ENCODE results near the gene PSMG3. TPM values are rescaled to one million over a fixed set of nuclear protein-coding genes. Genes with fewer than 3 reads are reported as not detected.

Gene PSMG3
- total RNA-seq, result 13.5 and 17.2 TPM in 2 replicates

DNA sequence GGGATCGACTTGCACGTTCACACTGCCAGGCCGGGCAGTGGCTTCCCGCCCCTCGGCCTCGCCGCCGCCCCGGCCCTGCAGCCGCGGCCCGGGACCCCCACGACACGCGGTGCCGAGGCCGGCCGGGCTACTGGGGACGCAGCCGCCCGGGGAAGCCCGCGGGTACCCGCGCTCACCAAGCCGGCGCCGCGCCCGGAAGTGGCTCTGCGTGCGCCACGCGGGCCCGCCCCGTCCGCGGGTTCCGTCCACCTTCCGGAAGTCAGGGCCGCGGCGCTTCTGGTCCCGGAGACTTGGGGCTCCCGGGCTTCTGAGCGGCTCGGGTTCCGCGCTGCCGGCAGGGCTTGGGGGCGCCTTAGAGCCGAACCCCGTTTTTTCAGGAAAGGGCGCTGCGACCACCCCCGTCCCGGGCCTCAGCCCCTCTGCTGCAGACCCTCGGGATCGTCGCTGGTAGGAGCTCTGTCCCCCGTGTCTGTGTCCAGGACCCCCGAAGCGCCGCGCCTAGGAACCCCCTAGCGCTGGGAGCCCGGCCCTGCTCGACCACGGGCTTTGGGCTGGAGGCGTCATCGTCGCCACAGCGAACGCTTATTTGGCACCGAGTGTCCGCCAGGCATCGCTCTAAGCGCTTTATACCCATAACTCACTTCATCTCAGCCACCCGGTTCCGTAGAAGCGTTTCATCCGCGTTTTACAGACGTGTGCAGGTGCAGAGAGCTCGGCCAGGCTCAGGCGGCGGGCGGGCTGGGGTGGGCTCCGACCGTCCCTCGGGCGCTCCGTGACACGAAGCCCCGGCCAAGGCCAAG lies at the start of gene PSMG3:
PSMG3 (minus strand) TSS at position 200 of the 800 bp plus-strand sequence. CDS start 693 bp downstream, outside the sequence.

GRCh38 chr7:1555813-1556543 lies 13.9 kb downstream of the PSMG3 start, which contains the start of gene TMEM184A:
TMEM184A (minus strand) TSS chr7:1556205; CDS start chr7:1555484, 721 bp downstream.

Other genes starting within 250 kb of the PSMG3 start
- 21.1 and 31.0 TPM in 2 replicates for gene MICALL2, start 110.6 kb downstream of the PSMG3 start, total RNA-seq
- gene INTS1, start 65.6 kb downstream of the PSMG3 start, total RNA-seq, result 38.9 and 69.2 TPM in 2 replicates
- 26.1 and 40.0 TPM in 2 replicates for gene MAFK, start 39.3 kb downstream of the PSMG3 start, total RNA-seq
- 0.23 TPM in 1 of 2 replicates, not detected in the other for gene TMEM184A, start 13.8 kb downstream of the PSMG3 start, total RNA-seq
- gene ELFN1, start 100.2 kb upstream of the PSMG3 start, total RNA-seq, result 0.30 and 0.74 TPM in 2 replicates

All from smooth muscle cell of the umbilical artery (primary cell).